Skin epidermis (tissue), 12 donors: ENCODE data around the gene BUB1B.

Experiments used
- H3K27ac ChIP-seq, 21 experiments: fragments of 200-600 bp; sonication (generic) in 11 of 21; one replicate each; pipeline ENCODE4 v1.5.0; 2020; ENCODE audit warnings: mild to moderate bottlenecking in 3 of 21, inconsistent platforms in 2 of 21, moderate library complexity in 2 of 21
- H3K4me3 ChIP-seq, 7 experiments: fragments of 200-600 bp; sonication (generic) in 2 of 7; one replicate each; pipeline ENCODE4 v1.5.0; 2020; ENCODE audit warnings: inconsistent platforms in 2 of 7, mild to moderate bottlenecking in 2 of 7, moderate library complexity in 1 of 7

The BUB1B gene

GRCh38 chr15:40250304-40250656 lies 89.4 kb downstream of the BUB1B start:
- no peak overlapping the region for H3K27ac ChIP-seq

DNA sequence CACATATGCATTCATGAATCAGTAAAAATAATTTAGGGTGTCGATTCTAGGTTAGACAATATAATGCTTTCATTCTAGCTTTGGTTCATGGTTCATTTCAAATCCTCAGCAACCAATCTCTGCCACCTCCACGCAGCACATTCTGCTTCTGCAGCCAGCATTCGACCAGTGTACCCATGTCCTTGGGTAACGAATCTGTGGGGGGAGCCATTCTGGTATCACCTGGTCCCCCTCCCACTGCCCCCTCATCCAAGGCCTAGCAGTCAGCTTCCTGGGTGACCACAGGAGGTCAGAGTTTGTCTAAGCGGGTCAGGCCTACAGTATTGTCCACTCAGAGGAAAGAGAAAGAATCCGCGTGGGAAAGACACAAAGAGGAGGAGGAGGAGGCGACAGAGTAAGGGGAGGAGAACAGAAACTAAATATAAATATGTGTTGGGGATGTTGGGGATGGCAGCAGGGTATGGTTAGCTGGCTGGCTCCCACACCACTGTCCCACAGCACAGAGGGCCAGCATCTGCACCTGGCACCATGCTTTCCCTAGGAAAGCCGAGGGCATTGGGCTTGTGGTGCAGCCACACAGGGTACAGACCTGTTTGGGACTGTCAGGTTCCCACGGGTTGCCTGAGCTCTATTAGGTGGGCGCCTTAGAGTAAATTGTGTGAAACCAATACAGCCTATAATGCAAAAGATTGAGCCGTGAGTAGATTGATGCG lies 90.1 kb downstream of the BUB1B start:
- Histone ChIP-seq H3K4me3 (no peak overlapping the region), H3K27ac (no peak overlapping the region)

More at GRCh38 chr15:40250304-40250656, 89.4 kb downstream of the BUB1B start:
- no peak overlapping the region for H3K4me3 ChIP-seq

DNA sequence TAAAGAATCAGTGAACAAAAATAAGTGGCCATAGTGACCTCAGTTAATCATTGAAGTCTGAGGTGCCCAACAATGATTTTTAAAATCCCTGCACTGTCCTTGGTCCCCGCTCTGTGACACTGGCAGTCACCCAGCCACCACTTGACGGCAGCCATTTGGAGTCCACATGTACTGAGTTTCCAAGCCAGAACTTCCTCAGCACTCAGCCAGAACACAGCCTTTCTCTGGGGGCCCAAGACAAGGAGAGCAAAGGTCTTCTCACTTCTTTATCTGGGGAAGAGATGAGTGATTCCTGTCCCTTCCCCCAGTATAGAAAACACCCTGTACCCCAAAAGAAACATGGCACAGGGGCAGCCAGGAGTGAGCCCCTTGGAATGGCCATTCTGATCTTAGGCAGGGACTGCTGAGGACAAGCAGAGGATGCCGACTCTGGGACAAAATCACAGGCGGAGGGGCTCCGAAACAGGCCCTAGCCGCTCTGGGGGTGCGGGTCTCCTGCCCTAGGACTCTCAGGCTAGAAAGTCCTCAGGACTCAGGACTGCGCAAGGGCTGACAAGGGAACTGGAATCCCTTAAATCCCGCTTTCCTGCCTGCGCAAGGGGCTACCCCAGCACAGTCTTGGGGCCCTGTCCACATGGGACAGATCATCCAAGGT lies 90.7 kb downstream of the BUB1B start:
- Histone ChIP-seq H3K27ac (peak overlapping the region in 6 of 21 experiments; percentile 29 to 83 (median 63)), H3K4me3 (peak overlapping the region in 3 of 7 experiments; percentile 46 to 49 (median 47))

GRCh38 chr15:40252141-40252437 lies 91.2 kb downstream of the BUB1B start:
- Histone ChIP-seq H3K27ac (peak overlapping the region in 12 of 21 experiments; percentile 20 to 83 (median 63)), H3K4me3 (peak overlapping the region; percentile 29 to 59 (median 49))

DNA sequence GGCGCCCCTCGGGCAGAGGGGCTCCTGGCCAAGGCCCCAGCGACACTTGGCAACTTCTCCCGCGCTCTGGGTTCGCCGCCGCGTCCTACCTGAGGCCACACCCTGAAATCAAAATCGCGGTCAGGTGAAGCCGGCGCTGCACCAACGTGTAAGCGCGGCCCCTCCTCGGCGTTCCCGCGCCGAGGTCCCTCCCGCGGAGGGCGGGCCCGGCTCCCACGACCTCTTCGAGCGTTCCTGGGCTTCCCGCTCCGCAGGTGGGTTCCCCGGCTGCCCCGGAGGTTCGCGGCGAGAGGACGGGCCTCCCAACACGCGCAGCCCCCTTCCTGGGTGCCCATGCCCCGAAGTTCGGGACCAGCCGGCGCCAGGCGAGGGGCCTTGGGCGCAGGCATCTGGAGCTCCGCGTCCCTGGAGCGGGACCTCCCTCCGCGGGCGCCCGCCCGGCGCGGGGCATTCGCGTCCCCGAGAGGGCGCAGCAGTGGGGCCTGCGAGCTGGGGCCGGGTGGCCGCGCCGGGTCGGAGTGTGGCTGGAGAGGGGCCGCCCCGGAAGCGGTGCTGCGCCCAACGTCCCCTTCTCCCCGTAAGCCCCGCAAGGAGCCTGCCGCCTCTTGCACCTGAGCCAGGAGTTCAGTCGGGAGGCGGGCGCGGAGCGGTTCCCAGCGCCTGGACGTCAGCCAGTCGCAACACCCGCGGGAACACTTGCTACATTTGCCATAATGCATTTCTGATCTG lies 91.7 kb downstream of the BUB1B start:
- Histone ChIP-seq H3K27ac (peak overlapping the region in 19 of 21 experiments; percentile 2 to 83 (median 51)), H3K4me3 (peak overlapping the region; percentile 29 to 59 (median 49))

DNA sequence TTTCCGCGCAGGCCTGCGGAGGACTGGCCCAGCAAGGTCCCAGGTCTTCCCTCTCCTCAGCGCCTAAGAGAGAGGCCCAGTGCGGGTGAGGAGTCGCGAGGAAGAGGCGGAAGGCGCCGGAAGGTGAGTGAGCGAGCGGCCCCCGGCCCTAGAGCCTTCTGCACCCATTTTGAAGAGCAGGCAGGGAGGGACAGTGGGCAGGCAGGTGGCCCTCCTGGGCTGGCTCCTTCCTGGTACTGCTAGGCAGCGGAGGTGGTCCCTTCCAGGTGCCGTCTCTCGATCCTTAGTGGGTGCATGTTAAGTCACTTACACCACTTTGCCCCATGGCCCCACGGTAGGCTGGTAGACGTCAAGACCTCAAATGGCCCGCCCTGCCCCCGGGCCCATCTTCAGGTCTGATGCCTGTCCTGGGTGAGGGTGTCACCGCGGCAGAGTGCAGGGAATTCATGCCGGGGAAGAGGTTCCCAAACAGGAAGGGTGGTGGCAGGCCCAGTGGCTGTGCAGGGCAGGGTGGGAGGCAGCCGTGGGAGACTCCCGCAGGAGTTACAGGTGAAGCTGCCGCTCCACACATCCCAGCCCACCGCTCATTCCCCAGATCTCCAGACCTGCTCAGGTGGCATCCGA lies 92.4 kb downstream of the BUB1B start:
- peak overlapping the region in 17 of 21 experiments; percentile 14 to 83 (median 51) for H3K27ac ChIP-seq
- H3K4me3 ChIP-seq: peak overlapping the region; percentile 29 to 59 (median 49)

- Histone ChIP-seq H3K27ac (no peak overlapping the region), H3K4me3 (no peak overlapping the region)
These were observed 93.6 kb downstream of the BUB1B start for GRCh38 chr15:40254452-40254851.

DNA sequence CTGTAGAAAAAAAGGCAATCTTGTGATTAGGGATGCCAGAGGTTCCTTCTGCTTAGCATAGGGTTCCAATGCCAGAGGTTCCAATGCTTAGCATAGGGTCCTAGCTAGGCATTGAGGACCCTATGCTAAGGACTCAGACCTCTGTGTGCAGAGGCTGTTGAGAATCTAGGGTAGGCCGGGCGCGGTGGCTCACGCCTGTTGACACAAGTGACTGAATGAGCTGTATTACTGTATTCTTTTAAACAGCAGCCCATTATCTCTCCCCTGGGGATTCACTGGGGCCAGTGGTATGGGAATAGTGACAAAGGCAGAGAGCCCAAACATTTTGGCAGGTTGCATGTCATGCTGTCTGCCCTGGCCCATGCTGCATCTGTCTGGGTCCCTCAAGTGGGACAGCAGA lies 94.2 kb downstream of the BUB1B start:
- Histone ChIP-seq H3K4me3 (no peak overlapping the region), H3K27ac (no peak overlapping the region)

DNA sequence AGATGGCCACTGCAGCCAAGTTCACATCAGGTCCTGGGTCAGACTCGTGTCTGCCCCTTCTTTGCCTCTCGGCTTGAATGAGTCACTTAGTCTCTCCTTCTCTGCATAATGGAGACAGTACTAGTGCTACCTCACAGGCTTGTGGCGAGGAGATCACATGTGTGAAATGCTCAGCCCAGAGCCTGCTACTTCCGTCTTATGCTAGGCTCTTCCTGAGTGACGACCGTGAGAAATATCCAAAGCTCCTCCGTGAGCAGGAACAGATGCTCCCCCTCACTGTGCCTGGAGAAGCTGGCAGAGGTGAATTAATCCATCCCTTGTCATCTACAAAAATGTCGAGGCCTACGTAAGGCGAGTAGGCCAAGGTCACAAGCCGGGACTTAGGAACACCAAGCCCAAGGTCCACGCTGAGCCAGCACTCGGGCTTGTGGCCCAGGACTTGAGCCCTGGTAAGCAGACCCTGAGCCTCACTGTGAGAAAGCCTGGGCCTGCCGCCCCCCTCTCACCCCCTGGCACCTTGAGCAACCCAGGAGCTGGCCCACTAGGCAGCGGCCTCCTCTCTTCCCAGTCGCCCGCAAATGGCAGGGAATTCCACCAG lies 95.9 kb downstream of the BUB1B start:
- Histone ChIP-seq H3K27ac (no peak overlapping the region), H3K4me3 (no peak overlapping the region)

GRCh38 chr15:40257656-40258450 lies 97.0 kb downstream of the BUB1B start:
- Histone ChIP-seq H3K4me3 (no peak overlapping the region), H3K27ac (no peak overlapping the region)

DNA sequence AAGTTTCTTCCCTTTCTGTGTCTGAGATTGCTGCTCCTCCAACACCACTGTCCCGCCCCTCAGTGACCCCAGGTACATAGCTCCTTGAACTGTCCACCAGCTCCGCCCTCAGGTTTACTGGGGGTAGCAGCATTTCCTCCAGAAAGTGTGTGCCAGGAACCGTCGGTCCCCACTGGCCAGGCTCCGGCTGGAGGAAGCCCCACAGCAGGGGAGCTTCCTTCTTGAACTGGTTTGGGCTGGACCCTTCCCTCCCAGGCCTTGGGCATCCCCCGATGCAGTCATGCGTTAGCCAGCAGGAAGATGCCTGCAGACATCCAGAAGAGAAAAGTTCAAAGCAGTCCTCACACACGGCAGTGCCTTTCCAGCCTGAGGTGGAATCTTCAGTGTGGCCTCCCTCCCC lies 97.7 kb downstream of the BUB1B start:
- Histone ChIP-seq H3K4me3 (no peak overlapping the region), H3K27ac (no peak overlapping the region)

- H3K27ac ChIP-seq: no peak overlapping the region
- no peak overlapping the region for H3K4me3 ChIP-seq
These were observed 98.2 kb downstream of the BUB1B start for GRCh38 chr15:40259021-40259420.

DNA sequence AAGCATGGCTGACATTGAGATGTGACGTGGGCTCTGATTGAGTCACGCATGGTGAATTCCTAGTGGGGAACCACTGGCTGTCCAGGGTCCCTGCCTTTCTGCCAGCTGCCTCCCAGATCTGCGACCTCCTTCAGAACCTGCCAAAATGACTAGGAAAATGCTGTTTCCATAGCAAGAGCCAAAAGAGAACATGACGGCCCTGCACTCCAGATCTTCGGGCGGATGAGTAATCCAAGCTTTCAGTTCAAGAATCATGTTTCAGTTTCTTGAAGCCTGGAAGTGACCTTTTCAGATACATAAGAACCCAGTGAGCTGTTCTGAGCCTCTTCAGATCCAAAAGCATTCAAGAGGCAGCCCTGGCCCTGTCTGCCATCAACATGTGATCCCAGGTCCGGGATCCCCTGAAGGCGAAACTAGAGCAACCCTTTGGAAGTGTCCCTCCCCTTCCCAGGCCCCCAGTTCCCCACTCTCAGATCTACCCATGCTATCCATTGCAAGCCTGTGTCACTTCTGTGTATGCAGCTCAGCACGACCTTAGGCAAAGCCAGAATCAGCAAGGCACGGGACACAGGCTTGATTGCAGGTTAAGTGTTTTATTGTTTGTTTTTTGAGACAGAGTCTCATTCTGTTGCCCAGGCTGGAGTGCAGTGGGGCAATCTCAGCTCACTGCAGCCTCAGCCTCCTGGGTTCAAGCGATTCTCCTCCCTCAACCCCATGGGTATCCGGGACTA lies 102.3 kb downstream of the BUB1B start:
- H3K4me3 ChIP-seq: no peak overlapping the region
- H3K27ac ChIP-seq: peak overlapping the region in 1 of 21 experiments; percentile 21

DNA sequence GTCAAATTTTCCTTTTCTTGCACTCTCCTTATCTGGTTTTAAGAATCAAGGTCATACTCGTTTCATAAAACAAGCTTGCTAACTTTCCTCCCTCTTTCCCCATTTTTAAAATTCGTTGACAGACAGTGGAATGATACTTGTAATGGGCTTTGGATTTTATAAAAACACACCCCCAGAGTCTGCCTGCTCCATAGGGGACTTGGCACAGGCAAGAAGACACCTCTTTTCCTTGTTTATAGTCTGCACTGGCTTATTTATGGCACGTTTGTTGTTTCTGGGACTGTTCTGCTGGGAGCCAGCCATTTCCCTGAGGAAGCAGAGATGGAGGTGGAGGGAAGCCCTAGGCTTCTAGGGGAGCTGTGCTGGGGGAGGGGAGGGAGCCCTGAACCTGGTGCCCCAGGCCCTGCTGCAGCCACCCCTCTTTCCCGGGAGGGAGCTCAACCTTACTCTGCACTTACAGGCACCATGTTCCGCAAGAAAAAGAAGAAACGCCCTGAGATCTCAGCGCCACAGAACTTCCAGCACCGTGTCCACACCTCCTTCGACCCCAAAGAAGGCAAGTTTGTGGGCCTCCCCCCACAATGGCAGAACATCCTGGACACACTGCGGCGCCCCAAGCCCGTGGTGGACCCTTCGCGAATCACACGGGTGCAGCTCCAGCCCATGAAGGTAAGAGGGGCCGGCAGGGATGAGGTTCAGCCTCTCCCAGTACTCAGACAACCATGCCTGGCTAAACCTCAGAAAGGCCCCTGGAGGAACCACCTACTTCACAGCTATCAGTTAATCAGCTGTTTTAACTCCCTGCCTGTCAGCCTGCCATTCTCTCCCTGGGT lies 103.7 kb downstream of the BUB1B start:
- Histone ChIP-seq H3K27ac (no peak overlapping the region), H3K4me3 (no peak overlapping the region)

DNA sequence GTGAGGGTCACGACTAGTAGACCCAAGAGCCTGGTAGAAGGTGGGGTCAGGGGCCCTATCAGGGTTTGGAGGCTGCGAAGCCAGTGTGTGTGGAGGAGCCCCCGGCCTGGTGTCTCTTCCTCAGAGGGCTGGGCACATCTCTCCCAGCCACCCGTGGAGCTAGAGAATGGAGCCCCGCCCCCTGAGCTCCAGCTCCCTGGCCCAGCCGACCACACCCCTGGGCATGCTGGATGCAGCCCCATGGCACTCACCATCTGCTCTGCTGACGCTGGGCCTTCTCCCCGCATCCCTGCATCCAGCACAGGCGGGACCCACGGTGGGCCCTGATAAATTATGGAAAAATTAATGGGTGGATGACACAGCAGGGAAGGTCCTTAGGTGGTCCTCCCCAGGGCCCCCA lies 104.5 kb downstream of the BUB1B start:
- H3K27ac ChIP-seq: no peak overlapping the region

DNA sequence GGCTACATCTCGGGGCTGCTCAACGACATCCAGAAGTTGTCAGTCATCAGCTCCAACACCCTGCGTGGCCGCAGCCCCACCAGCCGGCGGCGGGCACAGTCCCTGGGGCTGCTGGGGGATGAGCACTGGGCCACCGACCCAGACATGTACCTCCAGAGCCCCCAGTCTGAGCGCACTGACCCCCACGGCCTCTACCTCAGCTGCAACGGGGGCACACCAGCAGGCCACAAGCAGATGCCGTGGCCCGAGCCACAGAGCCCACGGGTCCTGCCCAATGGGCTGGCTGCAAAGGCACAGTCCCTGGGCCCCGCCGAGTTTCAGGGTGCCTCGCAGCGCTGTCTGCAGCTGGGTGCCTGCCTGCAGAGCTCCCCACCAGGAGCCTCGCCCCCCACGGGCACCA lies 105.0 kb downstream of the BUB1B start:
- Histone ChIP-seq H3K27ac (peak overlapping the region in 2 of 21 experiments; percentile 7 to 26), H3K4me3 (no peak overlapping the region)

More for the DNA sequence above, 104.5 kb downstream of the BUB1B start:
- no peak overlapping the region for H3K4me3 ChIP-seq

DNA sequence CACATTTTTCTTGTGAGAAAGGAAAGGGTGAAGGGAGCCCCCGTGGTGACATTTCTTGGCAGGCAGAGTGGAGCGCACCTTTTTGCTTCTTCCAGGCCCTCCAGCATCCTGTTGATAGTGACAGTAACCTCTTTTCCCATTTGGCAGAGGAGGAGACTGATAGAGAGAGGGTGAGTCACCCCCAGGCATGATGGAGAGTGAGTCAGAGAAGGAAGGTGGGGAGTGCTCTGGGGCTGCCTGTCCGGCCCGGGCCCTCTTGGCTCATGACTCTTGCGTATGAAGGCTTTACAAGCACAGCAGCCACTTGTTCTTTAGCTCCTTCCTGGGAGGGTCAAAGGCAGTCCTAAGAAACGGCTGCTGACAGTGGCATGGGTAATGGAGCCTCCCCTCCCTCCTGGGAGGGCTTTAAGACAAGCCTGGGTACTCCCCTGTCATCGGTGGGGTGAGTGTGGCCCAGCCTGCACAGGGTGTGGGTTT lies 106.0 kb downstream of the BUB1B start:
- no peak overlapping the region for H3K4me3 ChIP-seq
- peak overlapping the region in 2 of 21 experiments; percentile 7 to 26 for H3K27ac ChIP-seq

- Histone ChIP-seq H3K4me3 (no peak overlapping the region), H3K27ac (no peak overlapping the region)
These were observed 106.8 kb downstream of the BUB1B start for GRCh38 chr15:40267670-40268069.
